ENCODE measurements around the gene SUMO2.
A peak's percentile ranks its signal among the peaks of the same experiment; 100 is the strongest.
"Not testable (repeated sequence)": the region's sequence is repeated elsewhere in the genome, so short reads cannot be mapped to it uniquely, and the experiment has no call there.

SUMO2 gene

GRCh38 chr17:75182569-75183436, at the start of gene SUMO2:
Gene SUMO2, minus strand, starts transcription at chr17:75182959. Its CDS starts 125 bp downstream, at chr17:75182834.
- DNase-seq = peak; percentile 90 to 96 (median 92)

DNA sequence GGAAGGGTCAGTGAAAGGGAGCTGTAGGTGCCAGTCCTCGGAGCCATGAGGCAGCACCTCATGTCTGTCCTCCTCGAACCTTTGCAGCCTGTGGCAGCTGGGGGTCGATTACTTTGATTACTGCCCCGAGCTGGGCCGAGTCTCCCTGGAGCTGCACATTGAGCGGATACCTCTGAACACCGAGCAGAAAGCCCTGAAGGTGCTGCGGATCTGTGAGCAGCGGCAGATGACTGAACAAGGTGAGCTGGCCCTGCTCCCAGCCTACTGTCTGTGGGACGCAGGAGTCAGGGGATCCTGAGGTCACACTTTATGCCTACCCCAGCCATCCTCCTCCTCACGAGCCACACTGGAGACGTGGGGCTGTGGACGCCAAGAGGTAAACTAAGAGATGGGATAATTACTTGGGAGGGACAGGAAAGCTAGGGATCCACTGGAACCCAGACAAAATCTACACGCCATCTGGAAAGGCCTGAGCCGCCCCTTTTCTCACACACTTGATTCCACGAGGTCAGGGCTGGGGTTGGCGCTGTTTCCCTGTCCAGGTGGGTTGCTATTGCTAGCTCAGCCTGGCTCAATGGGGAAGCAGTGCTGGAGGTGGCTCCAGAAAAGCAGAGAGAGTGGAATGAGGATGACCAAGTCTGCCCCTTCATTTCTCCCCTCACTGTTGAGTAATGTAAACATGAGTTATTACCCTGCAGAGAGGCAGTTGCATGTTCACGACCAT, 49.1 kb upstream of the SUMO2 start:
- no peak for DNase-seq

GRCh38 chr17:75231071-75231470, 48.3 kb upstream of the SUMO2 start:
- DNase-seq = no peak

- no peak for DNase-seq
These were observed 46.1 kb upstream of the SUMO2 start for GRCh38 chr17:75228847-75229246.

DNA sequence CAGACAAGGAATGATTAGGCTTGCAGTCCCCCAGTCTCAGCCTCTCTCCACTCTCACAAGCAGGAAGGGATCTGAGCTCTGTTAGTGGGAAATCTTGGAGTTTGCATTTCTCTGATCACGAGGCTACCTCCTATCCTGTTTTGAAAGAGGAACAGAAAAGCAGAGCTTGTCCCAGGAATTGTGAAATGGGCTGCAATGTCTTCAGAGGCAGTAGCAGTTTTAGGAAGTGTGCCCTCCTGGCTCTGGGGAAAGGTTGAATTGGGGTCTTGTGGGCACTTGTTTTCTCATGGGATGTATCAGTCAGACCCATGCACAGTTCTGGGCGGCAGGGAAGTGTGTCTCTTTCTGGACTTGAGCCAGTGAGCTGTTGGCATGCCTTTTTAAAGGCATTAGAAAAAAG, 45.5 kb upstream of the SUMO2 start:
- DNase-seq = no peak

- no peak for DNase-seq
These were observed 45.0 kb upstream of the SUMO2 start for GRCh38 chr17:75227729-75228128.

GRCh38 chr17:75225016-75225415, 42.3 kb upstream of the SUMO2 start:
- DNase-seq = no peak

DNA sequence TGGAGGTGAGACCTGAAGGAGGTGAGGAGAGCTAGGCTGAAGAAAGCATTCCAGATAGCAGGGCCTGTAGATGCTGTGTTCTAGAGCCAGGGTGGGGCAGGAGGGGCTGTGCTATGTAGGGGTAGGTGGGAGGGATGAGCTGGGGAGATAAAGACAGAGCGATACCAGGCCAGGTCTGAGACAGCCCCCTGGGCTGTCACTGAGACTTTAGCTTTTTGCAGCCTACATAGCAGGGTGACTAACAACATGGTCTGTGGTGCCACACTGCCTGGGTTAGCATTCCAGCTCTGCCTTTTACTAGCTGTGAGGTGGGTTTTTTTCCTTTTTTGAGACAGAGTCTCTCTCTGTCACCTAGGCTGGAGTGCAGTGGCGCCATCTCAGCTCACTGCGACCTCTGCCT, 37.1 kb upstream of the SUMO2 start:
- no peak for DNase-seq

GRCh38 chr17:75218131-75218530, 35.4 kb upstream of the SUMO2 start:
- DNase-seq = no peak

DNA sequence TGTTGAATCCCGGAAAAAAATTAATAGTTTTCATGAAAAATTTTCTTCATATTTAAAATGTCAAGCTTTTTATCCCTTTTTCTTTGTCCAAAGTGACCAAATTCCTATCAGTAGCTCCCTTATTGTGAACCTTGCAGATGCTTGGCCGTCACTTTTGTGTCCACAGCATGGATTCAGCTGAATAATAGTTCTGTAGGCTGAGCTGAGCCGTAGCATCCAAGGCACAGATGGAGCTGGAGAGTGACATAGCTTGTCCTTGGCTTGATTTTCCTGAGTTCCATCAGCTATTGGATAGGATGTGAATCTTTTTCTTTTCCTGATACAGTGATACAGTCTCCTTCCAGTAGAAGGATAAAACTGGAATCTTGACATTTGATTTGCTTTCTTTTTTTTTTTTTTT, 26.3 kb upstream of the SUMO2 start:
- no peak for DNase-seq

- no peak for DNase-seq
These were observed 25.4 kb upstream of the SUMO2 start for GRCh38 chr17:75208161-75208560.

- no peak for DNase-seq
These were observed 25.0 kb upstream of the SUMO2 start for GRCh38 chr17:75207760-75208159.

GRCh38 chr17:75207050-75207407, 24.3 kb upstream of the SUMO2 start:
- DNase-seq = not testable (repeated sequence)

- DNase-seq = no peak
These were observed 23.0 kb upstream of the SUMO2 start for GRCh38 chr17:75205793-75206163.

DNA sequence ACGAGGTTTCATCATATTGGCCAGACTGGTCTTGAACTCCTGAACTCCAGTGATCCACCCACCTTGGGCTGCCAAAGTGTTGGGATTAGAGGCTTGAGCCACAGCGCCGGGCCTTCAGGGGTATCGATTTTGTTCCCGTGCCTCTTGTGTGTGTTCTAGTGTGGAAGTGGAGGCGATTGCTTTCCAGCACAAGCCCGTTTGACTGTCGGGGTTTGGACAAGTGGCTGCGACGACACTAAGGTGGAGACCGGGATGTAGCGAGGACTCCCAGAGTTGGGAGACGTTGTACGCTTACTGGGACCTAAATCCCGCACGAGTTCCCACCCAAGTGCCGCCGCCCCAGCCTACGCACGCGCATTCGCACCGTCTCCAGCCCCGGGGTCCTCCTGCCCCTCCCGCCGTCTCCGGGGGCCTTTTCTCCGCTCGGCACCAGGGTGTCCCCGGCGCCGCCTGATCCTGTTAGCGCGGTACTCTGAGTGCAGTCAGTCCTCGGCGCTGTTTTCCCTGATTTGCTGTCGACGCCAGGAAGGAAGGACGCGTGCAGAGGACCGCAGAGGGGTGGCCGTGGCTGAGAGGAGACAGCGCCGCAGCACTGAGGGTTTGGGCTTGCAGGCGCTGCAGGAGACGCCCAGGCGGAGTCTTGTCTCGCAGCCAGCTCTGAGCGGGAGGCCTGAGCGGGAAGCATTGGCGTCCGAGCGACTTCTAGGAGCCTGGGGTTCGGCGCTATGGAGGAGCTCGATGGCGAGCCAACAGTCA, 22.5 kb upstream of the SUMO2 start, which contains the start of gene NUP85:
Gene NUP85 (plus strand): TSS at position 643 of the 756 bp plus-strand sequence. CDS start 83 bp downstream, at position 726.
- peak; percentile 84 to 95 (median 88) for DNase-seq

- DNase-seq = no peak
These were observed 17.3 kb upstream of the SUMO2 start for GRCh38 chr17:75199886-75200618.

DNA sequence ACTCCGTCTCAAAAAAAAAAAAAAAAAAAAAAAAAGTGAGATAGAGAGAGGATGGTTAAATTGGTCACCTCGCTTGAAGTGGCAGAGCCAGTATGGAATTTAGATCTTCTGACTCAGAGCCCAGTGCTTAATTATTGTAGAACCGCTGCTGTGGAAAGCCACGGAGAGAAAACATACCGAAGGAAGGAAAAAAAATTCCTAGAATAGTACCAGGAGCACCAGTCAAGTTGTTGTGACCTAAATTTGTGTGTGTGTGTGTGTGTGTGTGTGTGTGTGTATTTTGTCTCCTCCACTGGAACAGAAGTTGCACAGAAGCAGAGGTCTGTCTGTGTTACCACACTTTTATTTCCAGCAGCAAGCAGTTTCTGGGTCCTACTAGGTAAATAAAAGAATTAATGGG, 12.1 kb upstream of the SUMO2 start:
- no peak for DNase-seq

GRCh38 chr17:75191584-75191983, 8.8 kb upstream of the SUMO2 start:
- DNase-seq = no peak

GRCh38 chr17:75188614-75189013, 5.9 kb upstream of the SUMO2 start:
- DNase-seq = no peak

- DNase-seq = no peak
These were observed 1.5 kb upstream of the SUMO2 start for GRCh38 chr17:75183999-75184884.

GRCh38 chr17:75182319-75182568, 515 bp downstream of the SUMO2 start:
- peak in 2 of 6 experiments; percentile 47 to 77 for DNase-seq
